Cardiac muscle cell (in vitro differentiated cells and primary cell): ENCODE data around the gene MED13L. TPM values are rescaled to one million over a fixed set of nuclear protein-coding genes. Genes with fewer than 3 reads are reported as not detected.

ENCODE experiments used
- DNase-seq, 2 donors: peaks; one replicate each; pipeline versions ENCODE4 v3.0.0 to v3.0.0-alpha.2; 2010 to 2017; ENCODE audit warnings: low read depth in 1 of 2, low spot score in 1 of 2
- H3K27ac ChIP-seq: fragments of 200-600 bp; sonication (generic); 2 replicates; pipeline ENCODE4 v1.5.1; 2016
- H3K27me3 ChIP-seq: fragments of 200-600 bp; sonication (generic); 2 replicates; pipeline ENCODE4 v1.6.0; 2016; ENCODE audit warnings: control low read depth
- H3K36me3 ChIP-seq: fragments of 200-600 bp; sonication (generic); 2 replicates; pipeline ENCODE4 v1.5.1; 2016; ENCODE audit warnings: control low read depth
- H3K4me1 ChIP-seq: fragments of 200-600 bp; sonication (generic); 2 replicates; pipeline ENCODE4 v1.8.1; 2017; ENCODE audit warnings: low read depth, mild to moderate bottlenecking, mixed run types
- H3K4me3 ChIP-seq: fragments of 200-600 bp; sonication (generic); 2 replicates; pipeline ENCODE4 v1.5.1; 2016; ENCODE audit warnings: mild to moderate bottlenecking
- H3K9me3 ChIP-seq: fragments of 200-600 bp; sonication (generic); 2 replicates; pipeline ENCODE4 v1.5.1; 2017; ENCODE audit warnings: low read depth, mild to moderate bottlenecking, control low read depth
- polyA plus RNA-seq: library from polyadenylated mRNA; unstranded; fragments of >200 nt; fragmentation: Nextera tagmentation; extraction: Ambion mirVana; gene quantifications from 2 replicates; pipeline ENCODE4 v1.2.1, GENCODE V29; 2016
- total RNA-seq: library from RNA; depleted of rRNA; stranded (reverse); fragments of >200 nt; gene quantifications from 2 replicates; pipeline ENCODE4 v1.2.3, GENCODE V29; 2016
- TF ChIP-seq, protein P1 (sequence below): IDR thresholded peaks from 2 replicates; pipeline ENCODE4 v1.5.1; 2012; ENCODE audit warnings: low read depth, mild to moderate bottlenecking, low read length

MED13L gene
- total and polyA plus RNA-seq, 2 experiments from 2014 or later, result 31.3 to 94.3 TPM

DNA sequence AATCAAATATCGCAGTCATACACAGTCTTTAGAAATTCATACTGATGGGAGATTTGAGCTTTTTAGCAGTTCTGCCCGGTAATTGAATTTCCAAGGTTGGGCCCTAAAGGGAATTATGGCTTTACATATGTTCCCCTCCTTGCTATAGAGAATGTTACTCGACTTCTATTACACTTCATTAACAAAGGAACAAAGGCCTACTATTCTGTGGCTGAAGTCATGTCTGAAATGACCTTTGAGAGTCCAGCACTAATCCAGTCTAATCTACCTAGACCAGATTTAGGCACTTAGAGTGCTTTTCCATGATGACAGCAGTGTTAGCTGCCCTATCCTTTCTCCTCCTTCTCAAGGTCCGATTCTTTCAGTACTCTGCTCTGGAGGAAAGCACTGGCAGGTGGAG lies 305.3 kb downstream of the MED13L start:
- peaks cover 50% of the 10 kb centered on the region for H3K36me3 ChIP-seq
- no peak overlapping the region for H3K4me3 ChIP-seq
- peak overlapping the region; percentile 66 for H3K27ac ChIP-seq
- TF ChIP-seq, protein P1, sequence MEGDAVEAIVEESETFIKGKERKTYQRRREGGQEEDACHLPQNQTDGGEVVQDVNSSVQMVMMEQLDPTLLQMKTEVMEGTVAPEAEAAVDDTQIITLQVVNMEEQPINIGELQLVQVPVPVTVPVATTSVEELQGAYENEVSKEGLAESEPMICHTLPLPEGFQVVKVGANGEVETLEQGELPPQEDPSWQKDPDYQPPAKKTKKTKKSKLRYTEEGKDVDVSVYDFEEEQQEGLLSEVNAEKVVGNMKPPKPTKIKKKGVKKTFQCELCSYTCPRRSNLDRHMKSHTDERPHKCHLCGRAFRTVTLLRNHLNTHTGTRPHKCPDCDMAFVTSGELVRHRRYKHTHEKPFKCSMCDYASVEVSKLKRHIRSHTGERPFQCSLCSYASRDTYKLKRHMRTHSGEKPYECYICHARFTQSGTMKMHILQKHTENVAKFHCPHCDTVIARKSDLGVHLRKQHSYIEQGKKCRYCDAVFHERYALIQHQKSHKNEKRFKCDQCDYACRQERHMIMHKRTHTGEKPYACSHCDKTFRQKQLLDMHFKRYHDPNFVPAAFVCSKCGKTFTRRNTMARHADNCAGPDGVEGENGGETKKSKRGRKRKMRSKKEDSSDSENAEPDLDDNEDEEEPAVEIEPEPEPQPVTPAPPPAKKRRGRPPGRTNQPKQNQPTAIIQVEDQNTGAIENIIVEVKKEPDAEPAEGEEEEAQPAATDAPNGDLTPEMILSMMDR, result no peak
- no peaks in the 10 kb centered on the region for H3K27me3 ChIP-seq
- H3K9me3 ChIP-seq, result no peaks in the 10 kb centered on the region
- no peak for DNase-seq
- H3K4me1 ChIP-seq, result peaks cover 16% of the 10 kb centered on the region

DNA sequence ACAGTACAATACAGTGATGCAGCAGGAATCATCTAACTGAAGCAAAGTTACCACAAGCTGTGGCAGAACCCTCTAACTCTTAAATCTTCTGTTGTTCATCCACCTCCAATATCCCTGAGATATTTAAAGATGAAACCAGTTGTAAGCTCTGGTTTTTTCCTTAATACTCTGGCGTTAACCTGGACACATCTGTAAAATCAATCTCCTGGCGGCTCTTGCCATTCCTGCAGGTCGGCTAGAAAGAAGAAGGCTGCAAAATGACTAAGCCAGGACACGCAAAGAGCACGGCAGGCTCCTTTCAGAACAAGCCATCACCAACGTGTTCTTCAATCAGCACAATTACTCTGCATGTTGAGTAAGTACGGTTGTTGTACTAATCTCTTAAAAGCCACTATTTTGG lies 309.3 kb downstream of the MED13L start:
- H3K4me3 ChIP-seq, result no peak overlapping the region
- TF ChIP-seq, protein P1, result no peak
- H3K9me3 ChIP-seq, result no peaks in the 10 kb centered on the region
- H3K36me3 ChIP-seq, result peaks cover 70% of the 10 kb centered on the region
- DNase-seq, result no peak
- H3K4me1 ChIP-seq, result peaks cover 10% of the 10 kb centered on the region
- H3K27me3 ChIP-seq, result no peaks in the 10 kb centered on the region
- no peak overlapping the region for H3K27ac ChIP-seq

DNA sequence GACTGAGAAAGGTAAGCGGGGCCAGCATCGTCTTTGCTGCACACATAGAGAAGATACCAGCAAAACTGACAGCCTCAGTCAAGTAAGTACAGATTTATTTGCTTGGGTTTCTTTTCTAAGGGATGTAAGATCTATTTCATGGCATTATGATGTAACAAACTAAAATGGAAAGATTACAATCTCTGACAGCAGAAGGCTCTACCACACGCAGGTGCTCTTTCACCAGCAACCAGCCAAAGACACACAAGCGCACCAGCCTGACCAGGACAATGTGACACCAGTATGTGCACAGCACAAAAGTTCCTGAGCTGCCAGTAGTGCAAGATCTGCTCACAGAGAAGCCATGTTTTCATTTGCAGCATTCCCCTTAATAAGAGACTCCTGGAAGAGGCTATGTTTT lies 311.1 kb downstream of the MED13L start:
- H3K4me1 ChIP-seq, result no peaks in the 10 kb centered on the region
- no peak overlapping the region for H3K4me3 ChIP-seq
- H3K9me3 ChIP-seq, result no peaks in the 10 kb centered on the region
- TF ChIP-seq, protein P1, result no peak
- no peaks in the 10 kb centered on the region for H3K27me3 ChIP-seq
- no peak for DNase-seq
- H3K36me3 ChIP-seq, result peaks cover 69% of the 10 kb centered on the region
- H3K27ac ChIP-seq, result no peak overlapping the region

DNA sequence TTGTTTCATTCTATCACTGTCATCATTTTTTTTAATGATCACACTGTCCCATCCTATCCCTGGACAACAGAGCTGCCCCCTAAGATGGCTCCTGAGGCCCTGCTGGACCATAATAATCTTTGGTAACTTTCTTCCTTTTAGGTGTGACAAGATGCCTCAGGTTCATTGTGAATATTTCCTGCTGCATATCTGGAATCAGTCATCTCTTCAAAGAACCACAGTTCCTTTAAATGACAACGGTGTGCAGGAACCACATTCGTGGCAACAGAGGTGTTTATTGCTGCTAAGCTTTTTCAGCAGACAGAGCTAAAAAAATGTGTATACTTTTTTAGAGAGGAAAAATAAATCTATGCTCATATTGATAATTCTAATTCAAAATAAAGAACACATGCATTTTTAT lies 312.9 kb downstream of the MED13L start:
- TF ChIP-seq, protein P1, result no peak
- no peak for DNase-seq
- H3K36me3 ChIP-seq, result peaks cover 61% of the 10 kb centered on the region
- H3K9me3 ChIP-seq, result no peaks in the 10 kb centered on the region
- no peak overlapping the region for H3K27ac ChIP-seq
- no peaks in the 10 kb centered on the region for H3K4me1 ChIP-seq
- no peak overlapping the region for H3K4me3 ChIP-seq
- H3K27me3 ChIP-seq, result no peaks in the 10 kb centered on the region

DNA sequence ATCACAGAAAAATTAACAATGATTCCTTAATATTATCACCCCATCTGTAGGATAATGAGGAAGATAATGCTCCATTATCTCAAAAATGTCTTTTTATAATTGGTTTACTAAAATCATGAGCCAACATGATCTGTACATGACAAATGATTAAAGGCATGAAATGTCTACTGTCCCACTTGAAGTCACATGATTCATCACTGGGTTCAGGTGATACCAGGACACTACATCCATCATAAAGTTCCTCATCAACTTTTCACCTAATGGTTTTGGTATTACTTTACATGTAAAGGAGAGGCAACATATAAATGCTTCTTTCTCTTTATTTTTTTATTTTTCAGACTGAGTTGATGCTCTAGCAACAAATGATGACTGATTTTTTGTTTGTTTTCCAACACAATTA lies 313.3 kb downstream of the MED13L start:
- Histone ChIP-seq H3K4me3 (no peak overlapping the region), H3K9me3 (no peaks in the 10 kb centered on the region), H3K27ac (no peak overlapping the region), H3K4me1 (no peaks in the 10 kb centered on the region), H3K27me3 (no peaks in the 10 kb centered on the region), H3K36me3 (peaks cover 61% of the 10 kb centered on the region)
- TF ChIP-seq, protein P1, result no peak
- no peak for DNase-seq

DNA sequence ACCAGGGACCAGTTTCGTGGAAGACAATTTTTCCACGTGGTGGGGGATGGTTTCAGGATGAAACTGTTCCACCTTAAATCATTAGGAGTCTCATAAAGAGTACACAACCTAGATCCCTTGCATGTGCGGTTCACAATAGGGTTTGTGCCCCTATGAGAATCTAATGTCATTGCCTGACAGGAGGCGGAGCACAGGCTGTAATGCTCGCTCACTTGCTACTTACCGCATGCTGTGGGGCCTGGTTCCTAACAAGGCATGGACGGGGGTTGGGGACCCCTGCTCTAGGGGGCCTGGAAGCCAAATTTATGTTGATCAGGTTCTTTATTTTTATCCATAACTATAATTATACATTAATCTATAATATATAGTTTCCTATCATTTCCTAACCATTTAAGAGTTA lies 315.3 kb downstream of the MED13L start:
- no peak overlapping the region for H3K27ac ChIP-seq
- TF ChIP-seq, protein P1, result no peak
- peaks cover 48% of the 10 kb centered on the region for H3K36me3 ChIP-seq

More for the DNA sequence above, 315.3 kb downstream of the MED13L start:
- Histone ChIP-seq H3K27me3 (no peaks in the 10 kb centered on the region), H3K9me3 (no peaks in the 10 kb centered on the region), H3K4me1 (no peaks in the 10 kb centered on the region), H3K4me3 (no peak overlapping the region)
- DNase-seq, result no peak
